ENCODE measurements around the gene PTPRD.

GRCh38 chr9:9623506-9623905 lies 989.3 kb downstream of the PTPRD start:
- TF ChIP-seq POLR2A (IDR thresholded peaks at IDR 0.05) (no peak), CTCF (IDR thresholded peaks at IDR 0.05) (no peak), EP300 (IDR thresholded peaks at IDR 0.05) (no peak)

All from ovary (tissue), 3 donors.